GM10248 (cell line): ENCODE results near the gene CADPS2.

ENCODE experiments used
- CTCF ChIA-PET: fragments of 300-600 bp; sonication (Branson Sonifier 250); formaldehyde crosslinking; extraction: SDS; loops from one replicate; lab custom pipeline; 2021; ENCODE audit warnings: antibody characterized with exemption; lab: Yijun Ruan, JAX
- POLR2A ChIA-PET: fragments of 350-650 bp; sonication (Branson Sonifier 250); formaldehyde crosslinking; extraction: SDS; loops from one replicate; lab custom pipeline; 2020; ENCODE audit warnings: antibody characterized with exemption; lab: Yijun Ruan, JAX
- DNase-seq: peaks from one replicate; pipeline ENCODE4 v3.0.0; 2012; ENCODE audit errors: extremely low spot score
- TF ChIP-seq, protein P1 (sequence below): IDR thresholded peaks from 2 replicates; pipeline ENCODE4 v1.5.1; 2012; ENCODE audit warnings: mild to moderate bottlenecking, low read depth; ENCODE audit errors: extremely low read depth, missing control alignments, control extremely low read depth

Gene CADPS2

GRCh38 chr7:122691569-122692235 lies 194.6 kb downstream of the CADPS2 start:
- ChIA-PET CTCF (no interaction called here), POLR2A (no interaction called here)

DNA sequence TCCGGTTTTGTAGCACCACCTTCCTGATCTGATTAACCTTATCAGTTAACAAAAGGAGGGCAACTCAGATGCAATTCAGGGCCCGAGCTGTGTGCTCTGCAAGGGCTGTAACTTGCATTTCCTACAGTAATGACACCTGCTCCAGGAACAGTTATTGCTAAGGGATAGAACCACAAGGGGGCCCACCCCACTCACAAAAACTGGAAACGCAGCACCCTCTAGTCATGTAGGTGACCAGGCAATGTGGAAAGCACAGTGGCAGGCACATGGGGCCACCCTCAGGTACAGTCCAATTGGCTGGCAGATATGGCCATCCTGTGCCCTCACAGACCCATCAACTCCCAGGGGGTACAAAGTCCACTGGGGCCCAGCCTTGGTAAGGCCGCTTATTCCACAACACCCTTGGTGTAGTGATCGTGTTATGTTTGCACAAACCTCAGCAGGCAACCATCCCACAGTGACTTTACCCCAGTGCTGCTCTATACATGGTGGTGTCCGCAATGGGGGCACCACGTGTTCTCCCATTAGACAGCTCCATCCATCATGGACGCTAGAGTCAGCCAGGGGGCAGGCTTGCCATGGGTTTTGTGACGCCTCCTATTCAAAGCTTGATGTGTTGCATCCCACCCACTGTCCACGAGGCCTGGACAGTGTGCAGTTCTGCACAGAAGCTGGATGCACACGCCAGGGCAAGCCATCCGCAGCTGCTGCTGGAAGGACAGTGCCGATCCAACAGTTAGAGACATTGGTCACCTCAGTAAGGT lies 196.7 kb downstream of the CADPS2 start:
- DNase-seq, result no peak
- TF ChIP-seq, protein P1, sequence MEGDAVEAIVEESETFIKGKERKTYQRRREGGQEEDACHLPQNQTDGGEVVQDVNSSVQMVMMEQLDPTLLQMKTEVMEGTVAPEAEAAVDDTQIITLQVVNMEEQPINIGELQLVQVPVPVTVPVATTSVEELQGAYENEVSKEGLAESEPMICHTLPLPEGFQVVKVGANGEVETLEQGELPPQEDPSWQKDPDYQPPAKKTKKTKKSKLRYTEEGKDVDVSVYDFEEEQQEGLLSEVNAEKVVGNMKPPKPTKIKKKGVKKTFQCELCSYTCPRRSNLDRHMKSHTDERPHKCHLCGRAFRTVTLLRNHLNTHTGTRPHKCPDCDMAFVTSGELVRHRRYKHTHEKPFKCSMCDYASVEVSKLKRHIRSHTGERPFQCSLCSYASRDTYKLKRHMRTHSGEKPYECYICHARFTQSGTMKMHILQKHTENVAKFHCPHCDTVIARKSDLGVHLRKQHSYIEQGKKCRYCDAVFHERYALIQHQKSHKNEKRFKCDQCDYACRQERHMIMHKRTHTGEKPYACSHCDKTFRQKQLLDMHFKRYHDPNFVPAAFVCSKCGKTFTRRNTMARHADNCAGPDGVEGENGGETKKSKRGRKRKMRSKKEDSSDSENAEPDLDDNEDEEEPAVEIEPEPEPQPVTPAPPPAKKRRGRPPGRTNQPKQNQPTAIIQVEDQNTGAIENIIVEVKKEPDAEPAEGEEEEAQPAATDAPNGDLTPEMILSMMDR, result no peak
- ChIA-PET POLR2A (no interaction called here), CTCF (interaction anchor here (1.0 kb wide), 1 partner anchor 21 kb away, joined by 3 read pairs; no protein-coding TSS in a partner anchor)

More at GRCh38 chr7:122691569-122692235, 194.6 kb downstream of the CADPS2 start:
- DNase-seq, result no peak
- TF ChIP-seq, protein P1, result no peak

GRCh38 chr7:122688400-122688998 lies 197.8 kb downstream of the CADPS2 start:
- DNase-seq, result no peak
- TF ChIP-seq, protein P1, result no peak
- CTCF ChIA-PET, result interaction anchor here (1.0 kb wide), 2 partner anchors 13 to 22 kb away, joined by 3 read pairs; no protein-coding TSS in a partner anchor
- POLR2A ChIA-PET, result no interaction called here

DNA sequence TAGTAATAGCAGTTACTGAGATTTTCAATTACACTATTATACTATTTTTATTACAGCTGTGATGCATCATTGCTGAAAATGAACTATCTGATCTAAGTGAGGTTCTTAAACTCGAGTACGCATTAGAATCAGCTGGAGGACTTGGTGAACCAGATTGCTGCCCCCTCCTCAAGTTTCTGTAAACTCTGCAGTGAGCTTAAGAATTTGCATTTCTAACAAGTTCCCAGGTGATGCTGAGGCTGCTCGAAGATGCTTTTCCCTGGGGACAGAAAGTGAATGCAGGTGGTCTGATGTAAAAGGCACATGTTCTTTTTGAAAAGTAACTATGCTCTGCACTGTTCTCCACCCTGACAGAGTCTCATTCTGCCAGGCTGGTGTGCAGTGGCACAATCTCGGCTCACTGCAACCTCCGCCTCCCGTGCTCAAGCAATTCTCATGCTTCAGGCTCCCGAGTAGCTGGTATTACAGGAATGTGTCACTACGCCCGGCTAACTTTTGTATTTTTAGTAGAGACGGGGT lies 199.8 kb downstream of the CADPS2 start:
- TF ChIP-seq, protein P1, result no peak
- DNase-seq, result no peak
- POLR2A ChIA-PET, result no interaction called here
- CTCF ChIA-PET, result interaction anchor here (0.7 to 1.0 kb wide), 2 partner anchors 16 to 42 kb away, joined by 3 read pairs; no protein-coding TSS in a partner anchor

GRCh38 chr7:122684504-122684903 lies 201.8 kb downstream of the CADPS2 start:
- no peak for DNase-seq
- ChIA-PET POLR2A (no interaction called here), CTCF (no interaction called here)
- TF ChIP-seq, protein P1, result no peak
